HepG2 (cell line): Measurements from ENCODE around the gene IPMK. TPM values are rescaled to one million over a fixed set of nuclear protein-coding genes. Genes with fewer than 3 reads are reported as not detected.

Experiments used
- GABPA ChIP-seq, 2 experiments: IDR thresholded peaks; 2 replicates each; pipeline ENCODE4 v1.6.1; 2011 to 2016; ENCODE audit warnings: low read depth in 2 of 2, low read length in 1 of 2, missing biosample characterization in 1 of 2, missing genetic modification characterization in 1 of 2
- HMG20A ChIP-seq: IDR thresholded peaks from 2 replicates; pipeline ENCODE4 v1.6.1; 2016; ENCODE audit warnings: borderline replicate concordance
- HNF4A ChIP-seq: sonication (generic); formaldehyde crosslinking; IDR thresholded peaks from 2 replicates; pipeline ENCODE4 v1.4.0; 2020; ENCODE audit warnings: missing genetic modification reagents
- KDM6A ChIP-seq: IDR thresholded peaks from 2 replicates; pipeline ENCODE4 v1.6.1; 2016; ENCODE audit warnings: low read depth
- KLF6 ChIP-seq: IDR thresholded peaks from 2 replicates; pipeline ENCODE4 v1.8.0; 2016; ENCODE audit warnings: missing biosample characterization, missing genetic modification reagents
- MXD4 ChIP-seq: IDR thresholded peaks from 2 replicates; pipeline ENCODE4 v1.6.1; 2016; ENCODE audit warnings: mild to moderate bottlenecking, missing biosample characterization, missing genetic modification reagents
- NAIF1 ChIP-seq: sonication (generic); formaldehyde crosslinking; IDR thresholded peaks from 2 replicates; pipeline ENCODE4 v1.5.0; 2020; ENCODE audit warnings: mild to moderate bottlenecking, missing genetic modification reagents, borderline replicate concordance
- SRSF4 ChIP-seq: fragments of 200-400 bp; formaldehyde crosslinking; IDR thresholded peaks from one replicate; pipeline ENCODE4 v1.6.1; 2018; ENCODE audit warnings: mild to moderate bottlenecking, low read depth, low read length, moderate library complexity; ENCODE audit not compliant: poor library complexity, severe bottlenecking
- ZNF17 ChIP-seq: sonication (generic); formaldehyde crosslinking; IDR thresholded peaks from 2 replicates; pipeline ENCODE4 v1.5.0; 2020; ENCODE audit warnings: mild to moderate bottlenecking, missing genetic modification reagents
- ZNF563 ChIP-seq: sonication (generic); formaldehyde crosslinking; IDR thresholded peaks from 2 replicates; pipeline ENCODE4 v1.8.0; 2022; ENCODE audit warnings: mild to moderate bottlenecking, moderate library complexity, missing genetic modification reagents
- polyA plus RNA-seq, 8 experiments: library from polyadenylated mRNA; depleted of rRNA in 3 of 8; stranded (reverse) in 7 of 8; unstranded in 1 of 8; fragments of >200 nt; fragmentation: Illumina TruSeq in 4 of 8; extraction: Trizol in 4 of 8; gene quantifications; 2 replicates each; pipeline versions ENCODE4 v1.2.1 to v1.2.3, GENCODE V29; 2011 to 2016; ENCODE audit warnings: low read depth in 4 of 8, missing spikeins in 1 of 8, mixed read lengths in 1 of 8; ENCODE audit not compliant: insufficient read depth in 1 of 8
- total RNA-seq, 5 experiments: library from RNA; depleted of rRNA; stranded (reverse); fragments of >200 nt; fragmentation: Illumina TruSeq; extraction: Trizol; gene quantifications; 2 replicates each; pipeline ENCODE4 v1.2.3, GENCODE V29; 2016; ENCODE audit warnings: low read depth in 1 of 5
- TF ChIP-seq, protein P1 (sequence below), 2 experiments: IDR thresholded peaks; 2 replicates each; pipeline ENCODE4 v1.6.1; 2011 to 2012; ENCODE audit warnings: low read length in 2 of 2, borderline replicate concordance in 1 of 2, low read depth in 1 of 2, mild to moderate bottlenecking in 1 of 2, moderate library complexity in 1 of 2
- TF ChIP-seq, protein P2 (sequence below): sonication (generic); formaldehyde crosslinking; IDR thresholded peaks from 2 replicates; pipeline ENCODE4 v1.4.0; 2020; ENCODE audit warnings: mild to moderate bottlenecking, low read depth, missing genetic modification reagents

Gene IPMK
- total and polyA plus RNA-seq, 2 of the 13 experiments (the other 11 are each of a cell fraction or from before 2014, with no cell fraction given) = 2.7 to 3.9 TPM

DNA sequence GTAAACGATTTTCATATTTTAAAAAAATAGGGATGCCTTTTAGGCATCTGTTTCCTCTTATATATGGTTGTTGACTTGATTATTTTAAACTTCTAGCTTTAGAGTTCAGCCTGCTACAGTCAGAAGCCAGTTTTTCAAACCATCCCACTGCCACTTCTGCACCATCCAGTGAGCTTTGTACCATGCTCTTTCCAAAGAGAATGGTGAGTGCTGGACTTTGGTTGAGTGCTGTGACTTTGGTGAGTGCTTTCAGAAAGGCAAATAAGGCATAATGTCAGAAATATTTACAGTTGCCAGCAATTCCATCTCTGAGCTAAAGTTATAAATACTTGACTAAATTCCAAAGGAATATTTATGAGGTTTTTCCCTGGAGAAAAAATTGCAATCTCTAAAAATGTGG is 117.4 kb downstream of the IPMK start (continued):
- TF ChIP-seq, protein P1, sequence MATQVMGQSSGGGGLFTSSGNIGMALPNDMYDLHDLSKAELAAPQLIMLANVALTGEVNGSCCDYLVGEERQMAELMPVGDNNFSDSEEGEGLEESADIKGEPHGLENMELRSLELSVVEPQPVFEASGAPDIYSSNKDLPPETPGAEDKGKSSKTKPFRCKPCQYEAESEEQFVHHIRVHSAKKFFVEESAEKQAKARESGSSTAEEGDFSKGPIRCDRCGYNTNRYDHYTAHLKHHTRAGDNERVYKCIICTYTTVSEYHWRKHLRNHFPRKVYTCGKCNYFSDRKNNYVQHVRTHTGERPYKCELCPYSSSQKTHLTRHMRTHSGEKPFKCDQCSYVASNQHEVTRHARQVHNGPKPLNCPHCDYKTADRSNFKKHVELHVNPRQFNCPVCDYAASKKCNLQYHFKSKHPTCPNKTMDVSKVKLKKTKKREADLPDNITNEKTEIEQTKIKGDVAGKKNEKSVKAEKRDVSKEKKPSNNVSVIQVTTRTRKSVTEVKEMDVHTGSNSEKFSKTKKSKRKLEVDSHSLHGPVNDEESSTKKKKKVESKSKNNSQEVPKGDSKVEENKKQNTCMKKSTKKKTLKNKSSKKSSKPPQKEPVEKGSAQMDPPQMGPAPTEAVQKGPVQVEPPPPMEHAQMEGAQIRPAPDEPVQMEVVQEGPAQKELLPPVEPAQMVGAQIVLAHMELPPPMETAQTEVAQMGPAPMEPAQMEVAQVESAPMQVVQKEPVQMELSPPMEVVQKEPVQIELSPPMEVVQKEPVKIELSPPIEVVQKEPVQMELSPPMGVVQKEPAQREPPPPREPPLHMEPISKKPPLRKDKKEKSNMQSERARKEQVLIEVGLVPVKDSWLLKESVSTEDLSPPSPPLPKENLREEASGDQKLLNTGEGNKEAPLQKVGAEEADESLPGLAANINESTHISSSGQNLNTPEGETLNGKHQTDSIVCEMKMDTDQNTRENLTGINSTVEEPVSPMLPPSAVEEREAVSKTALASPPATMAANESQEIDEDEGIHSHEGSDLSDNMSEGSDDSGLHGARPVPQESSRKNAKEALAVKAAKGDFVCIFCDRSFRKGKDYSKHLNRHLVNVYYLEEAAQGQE (IDR thresholded peaks at IDR 0.05; ENCODE audit: borderline replicate concordance in 1 of 2, low read depth in 1 of 2, low read length in 2 of 2) = peak in 1 of 2 experiments; percentile 67; a peak in 2 of 4 replicates
- TF ChIP-seq MXD4 (CRISPR knock-in tag) = no peak
- no peak for TF ChIP-seq ZNF17 (CRISPR knock-in tag)
- TF ChIP-seq NAIF1 (CRISPR knock-in tag) = no peak
- TF ChIP-seq ZNF563 = no peak
- TF ChIP-seq GABPA (IDR thresholded peaks at IDR 0.05; ENCODE audit: low read depth, low read length) = no peak
- no peak for TF ChIP-seq GABPA (CRISPR knock-in tag; IDR thresholded peaks at IDR 0.05; ENCODE audit: low read depth)
- TF ChIP-seq HMG20A (CRISPR knock-in tag) = no peak
- no peak for TF ChIP-seq KLF6 (CRISPR knock-in tag)
- TF ChIP-seq, protein P2, sequence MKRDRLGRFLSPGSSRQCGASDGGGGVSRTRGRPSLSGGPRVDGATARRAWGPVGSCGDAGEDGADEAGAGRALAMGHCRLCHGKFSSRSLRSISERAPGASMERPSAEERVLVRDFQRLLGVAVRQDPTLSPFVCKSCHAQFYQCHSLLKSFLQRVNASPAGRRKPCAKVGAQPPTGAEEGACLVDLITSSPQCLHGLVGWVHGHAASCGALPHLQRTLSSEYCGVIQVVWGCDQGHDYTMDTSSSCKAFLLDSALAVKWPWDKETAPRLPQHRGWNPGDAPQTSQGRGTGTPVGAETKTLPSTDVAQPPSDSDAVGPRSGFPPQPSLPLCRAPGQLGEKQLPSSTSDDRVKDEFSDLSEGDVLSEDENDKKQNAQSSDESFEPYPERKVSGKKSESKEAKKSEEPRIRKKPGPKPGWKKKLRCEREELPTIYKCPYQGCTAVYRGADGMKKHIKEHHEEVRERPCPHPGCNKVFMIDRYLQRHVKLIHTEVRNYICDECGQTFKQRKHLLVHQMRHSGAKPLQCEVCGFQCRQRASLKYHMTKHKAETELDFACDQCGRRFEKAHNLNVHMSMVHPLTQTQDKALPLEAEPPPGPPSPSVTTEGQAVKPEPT (CRISPR knock-in tag) = no peak
- TF ChIP-seq HNF4A (CRISPR knock-in tag) = peak; percentile 84
- no peak for TF ChIP-seq SRSF4
- TF ChIP-seq KDM6A (CRISPR knock-in tag) = 0 out of 2 replicates have a peak, but pooled peaks have one; percentile 30
